Activated T-helper 17 cell treated with anti-CD3 and anti-CD28 coated beads, Interleukin-2, amount 50 U/mL, for 72 hours (primary cell): ENCODE measurements around the gene DAZ2. TPM values are rescaled to one million over a fixed set of nuclear protein-coding genes. Genes with fewer than 3 reads are reported as not detected.
"Not testable (repeated sequence)": the region's sequence is repeated elsewhere in the genome, so short reads cannot be mapped to it uniquely, and the experiment has no call there.

Experiments used
- ATAC-seq: fragments of 150-1000 bp; cut with Tn5 transposase; replicated peaks from 2 replicates; pipeline ENCODE4 v1.10.0; 2021; ENCODE audit warnings: mild to moderate bottlenecking, moderate library complexity
- H3K27ac Mint-ChIP-seq: one replicate; pipeline ENCODE4 v1.8.0; 2022; ENCODE audit warnings: mixed read lengths
- H3K27me3 Mint-ChIP-seq: one replicate; pipeline ENCODE4 v1.8.0; 2022; ENCODE audit warnings: mixed read lengths
- H3K36me3 Mint-ChIP-seq: one replicate; pipeline ENCODE4 v1.8.0; 2022; ENCODE audit warnings: low read depth, mild to moderate bottlenecking, mixed read lengths
- H3K4me1 Mint-ChIP-seq: one replicate; pipeline ENCODE4 v1.8.0; 2022; ENCODE audit warnings: mixed read lengths
- H3K4me3 Mint-ChIP-seq: one replicate; pipeline ENCODE4 v1.8.0; 2022; ENCODE audit warnings: mild to moderate bottlenecking, mixed read lengths
- H3K9me3 Mint-ChIP-seq: one replicate; pipeline ENCODE4 v1.8.0; 2022; ENCODE audit warnings: mixed read lengths
- total RNA-seq, 2 donors: library from RNA; stranded (reverse); gene quantifications; one replicate each; pipeline ENCODE4 v1.2.3, GENCODE V29; 2022

Gene DAZ2, protein sequence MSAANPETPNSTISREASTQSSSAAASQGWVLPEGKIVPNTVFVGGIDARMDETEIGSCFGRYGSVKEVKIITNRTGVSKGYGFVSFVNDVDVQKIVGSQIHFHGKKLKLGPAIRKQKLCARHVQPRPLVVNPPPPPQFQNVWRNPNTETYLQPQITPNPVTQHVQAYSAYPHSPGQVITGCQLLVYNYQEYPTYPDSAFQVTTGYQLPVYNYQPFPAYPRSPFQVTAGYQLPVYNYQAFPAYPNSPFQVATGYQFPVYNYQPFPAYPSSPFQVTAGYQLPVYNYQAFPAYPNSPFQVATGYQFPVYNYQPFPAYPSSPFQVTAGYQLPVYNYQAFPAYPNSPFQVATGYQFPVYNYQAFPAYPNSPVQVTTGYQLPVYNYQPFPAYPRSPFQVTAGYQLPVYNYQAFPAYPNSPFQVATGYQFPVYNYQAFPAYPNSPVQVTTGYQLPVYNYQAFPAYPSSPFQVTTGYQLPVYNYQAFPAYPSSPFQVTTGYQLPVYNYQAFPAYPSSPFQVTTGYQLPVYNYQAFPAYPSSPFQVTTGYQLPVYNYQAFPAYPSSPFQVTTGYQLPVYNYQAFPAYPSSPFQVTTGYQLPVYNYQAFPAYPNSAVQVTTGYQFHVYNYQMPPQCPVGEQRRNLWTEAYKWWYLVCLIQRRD
- total RNA-seq: not detected

DNA sequence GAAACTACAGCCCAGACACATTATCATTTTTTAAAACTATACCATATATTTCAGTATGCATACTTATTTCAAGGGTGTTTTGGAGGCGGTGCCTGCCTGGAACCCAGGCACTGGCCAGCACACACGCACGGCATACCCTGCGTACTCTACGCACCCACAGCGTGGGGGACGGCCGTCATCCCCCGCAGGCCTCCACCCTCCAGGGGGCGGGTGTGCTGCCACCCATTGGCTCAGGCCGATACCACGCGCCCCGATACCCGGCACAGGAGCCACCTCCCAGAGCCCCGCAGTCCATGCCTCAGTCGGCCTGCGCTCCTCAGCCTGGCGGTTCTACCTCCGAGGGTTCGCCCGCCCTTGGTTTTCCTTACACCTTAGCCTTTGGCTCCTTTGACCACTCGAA is at the start of gene DAZ2:
Gene DAZ2, plus strand, starts transcription at position 301 of the 400 bp plus-strand sequence. CDS start 208 bp downstream, outside the sequence.
- not testable (repeated sequence) for ATAC-seq, H3K36me3 Mint-ChIP-seq, H3K9me3 Mint-ChIP-seq, H3K27me3 Mint-ChIP-seq, H3K4me3 Mint-ChIP-seq, H3K4me1 Mint-ChIP-seq, H3K27ac Mint-ChIP-seq

DNA sequence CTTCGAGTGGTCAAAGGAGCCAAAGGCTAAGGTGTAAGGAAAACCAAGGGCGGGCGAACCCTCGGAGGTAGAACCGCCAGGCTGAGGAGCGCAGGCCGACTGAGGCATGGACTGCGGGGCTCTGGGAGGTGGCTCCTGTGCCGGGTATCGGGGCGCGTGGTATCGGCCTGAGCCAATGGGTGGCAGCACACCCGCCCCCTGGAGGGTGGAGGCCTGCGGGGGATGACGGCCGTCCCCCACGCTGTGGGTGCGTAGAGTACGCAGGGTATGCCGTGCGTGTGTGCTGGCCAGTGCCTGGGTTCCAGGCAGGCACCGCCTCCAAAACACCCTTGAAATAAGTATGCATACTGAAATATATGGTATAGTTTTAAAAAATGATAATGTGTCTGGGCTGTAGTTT is 20.4 kb upstream of the DAZ2 start, which contains the start of gene DAZ1:
Gene DAZ1, minus strand, starts transcription at position 101 of the 400 bp plus-strand sequence. CDS start 208 bp downstream, outside the sequence.
- not testable (repeated sequence) for H3K4me1 Mint-ChIP-seq, H3K36me3 Mint-ChIP-seq, H3K9me3 Mint-ChIP-seq, H3K27me3 Mint-ChIP-seq, ATAC-seq, H3K27ac Mint-ChIP-seq, H3K4me3 Mint-ChIP-seq

DNA sequence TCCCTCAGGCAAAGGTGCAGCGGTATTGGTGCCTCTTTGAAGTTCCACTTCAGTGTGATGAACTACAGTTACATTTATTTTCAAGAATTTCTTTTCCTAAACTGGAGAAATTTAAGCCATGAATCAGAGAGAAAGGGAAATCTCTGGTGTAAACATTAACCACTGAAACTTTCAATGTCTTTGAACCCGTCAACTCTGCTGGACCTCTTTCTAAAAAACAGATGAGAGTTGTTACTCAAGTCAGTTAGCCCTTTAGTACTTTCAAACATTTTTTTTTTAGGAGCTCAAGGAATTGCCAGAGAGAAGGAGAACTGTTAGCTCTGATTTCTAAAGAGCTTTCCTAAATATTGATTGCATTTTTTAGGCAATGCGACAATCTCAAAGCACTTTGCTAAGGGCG is 11.9 kb upstream of the DAZ2 start:
- not testable (repeated sequence) for ATAC-seq, H3K27ac Mint-ChIP-seq, H3K4me3 Mint-ChIP-seq, H3K36me3 Mint-ChIP-seq, H3K9me3 Mint-ChIP-seq, H3K27me3 Mint-ChIP-seq, H3K4me1 Mint-ChIP-seq

DNA sequence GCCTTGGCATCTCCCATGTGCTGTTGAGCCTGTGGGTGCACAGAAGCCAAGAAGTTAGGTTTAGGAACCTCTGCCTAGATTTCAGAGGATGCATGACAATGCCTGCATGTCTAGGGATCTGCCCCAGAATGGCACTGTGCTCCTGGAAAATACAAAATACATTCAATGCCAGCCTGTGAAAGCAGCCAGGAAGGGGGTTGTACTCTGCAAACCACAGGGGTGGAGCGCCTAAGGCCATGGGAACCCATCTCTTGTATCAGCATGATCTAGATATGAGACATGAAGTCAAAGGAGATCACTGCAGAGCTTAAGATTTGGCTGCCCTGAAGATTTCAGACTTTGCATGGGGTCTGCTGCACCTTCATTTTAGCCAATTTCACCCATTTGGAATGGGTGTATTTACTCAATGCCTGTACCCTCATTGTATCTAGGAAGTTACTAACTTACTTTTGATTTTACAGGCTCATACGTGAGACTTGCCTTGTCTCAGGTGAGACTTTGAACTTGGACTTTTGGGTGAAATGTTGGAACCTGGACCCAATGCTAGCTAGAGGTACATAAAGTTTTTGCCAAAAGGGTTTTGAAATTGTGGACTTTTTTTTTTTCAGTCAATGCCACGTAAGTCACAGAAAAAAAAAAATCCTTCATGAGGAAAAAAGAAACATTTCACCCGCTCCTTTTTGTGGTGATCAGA is 9.4 kb upstream of the DAZ2 start:
- H3K9me3 Mint-ChIP-seq, H3K27me3 Mint-ChIP-seq, H3K4me1 Mint-ChIP-seq, ATAC-seq, H3K4me3 Mint-ChIP-seq, H3K27ac Mint-ChIP-seq, H3K36me3 Mint-ChIP-seq: not testable (repeated sequence)

DNA sequence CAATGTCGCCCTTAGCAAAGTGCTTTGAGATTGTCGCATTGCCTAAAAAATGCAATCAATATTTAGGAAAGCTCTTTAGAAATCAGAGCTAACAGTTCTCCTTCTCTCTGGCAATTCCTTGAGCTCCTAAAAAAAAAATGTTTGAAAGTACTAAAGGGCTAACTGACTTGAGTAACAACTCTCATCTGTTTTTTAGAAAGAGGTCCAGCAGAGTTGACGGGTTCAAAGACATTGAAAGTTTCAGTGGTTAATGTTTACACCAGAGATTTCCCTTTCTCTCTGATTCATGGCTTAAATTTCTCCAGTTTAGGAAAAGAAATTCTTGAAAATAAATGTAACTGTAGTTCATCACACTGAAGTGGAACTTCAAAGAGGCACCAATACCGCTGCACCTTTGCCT is 8.7 kb upstream of the DAZ2 start:
- H3K27me3 Mint-ChIP-seq, ATAC-seq, H3K9me3 Mint-ChIP-seq, H3K36me3 Mint-ChIP-seq, H3K27ac Mint-ChIP-seq, H3K4me3 Mint-ChIP-seq, H3K4me1 Mint-ChIP-seq: not testable (repeated sequence)

Other genes with a start within 250 kb of the DAZ2 start
- not detected for gene BPY2, start 235.3 kb upstream of the DAZ2 start, total RNA-seq
- not detected for gene DAZ1, start 20.5 kb upstream of the DAZ2 start, total RNA-seq